GM23338 (cell line): ENCODE results near the gene EML2. TPM values are rescaled to one million over a fixed set of nuclear protein-coding genes. Genes with fewer than 3 reads are reported as not detected.

Experiments
- ATAC-seq: fragments of 200-7000 bp; cut with Tn5 transposase; 3 replicates; pipeline ENCODE4 v1.9.1; 2020
- DNase-seq: peaks from one replicate; pipeline ENCODE4 v3.0.0-alpha.2; 2015; ENCODE audit warnings: low spot score
- H2AFZ ChIP-seq: fragments of 200-600 bp; sonication (generic); 2 replicates; pipeline ENCODE4 v1.8.0; 2016; ENCODE audit warnings: antibody characterized with exemption, mild to moderate bottlenecking, moderate library complexity
- H3F3A ChIP-seq: fragments of 200-600 bp; sonication (generic); replicated peaks from 2 replicates; pipeline ENCODE4 v1.8.0; 2017; ENCODE audit warnings: antibody characterized with exemption, mixed run types, low read depth
- H3K27ac ChIP-seq: fragments of 200-600 bp; sonication (generic); 2 replicates; pipeline ENCODE4 v1.6.1; 2016; ENCODE audit warnings: low read depth
- H3K27me3 ChIP-seq: fragments of 200-600 bp; sonication (generic); 2 replicates; pipeline ENCODE4 v1.8.0; 2016; ENCODE audit warnings: mild to moderate bottlenecking, mixed run types, moderate library complexity; ENCODE audit not compliant: insufficient read depth
- H3K36me3 ChIP-seq: fragments of 200-600 bp; sonication (generic); 2 replicates; pipeline ENCODE4 v1.8.0; 2016; ENCODE audit warnings: mild to moderate bottlenecking; ENCODE audit not compliant: insufficient read depth
- H3K4me1 ChIP-seq: fragments of 200-600 bp; sonication (generic); 2 replicates; pipeline ENCODE4 v1.8.0; 2016; ENCODE audit warnings: mild to moderate bottlenecking, moderate library complexity; ENCODE audit not compliant: insufficient read depth
- H3K4me2 ChIP-seq: fragments of 200-600 bp; sonication (generic); 2 replicates; pipeline ENCODE4 v1.7.1; 2017; ENCODE audit warnings: mixed run types
- H3K4me3 ChIP-seq: fragments of 200-600 bp; sonication (generic); 2 replicates; pipeline ENCODE4 v1.6.1; 2016; ENCODE audit warnings: mixed run types
- H3K79me2 ChIP-seq: fragments of 200-600 bp; sonication (generic); replicated peaks from 2 replicates; pipeline ENCODE4 v1.8.0; 2017; ENCODE audit warnings: mild to moderate bottlenecking; ENCODE audit not compliant: insufficient read depth
- H3K9me2 ChIP-seq: fragments of 200-600 bp; sonication (generic); 2 replicates; pipeline ENCODE4 v1.8.0; 2017; ENCODE audit not compliant: insufficient read depth
- H4K20me1 ChIP-seq: fragments of 200-600 bp; sonication (generic); replicated peaks from 2 replicates; pipeline ENCODE4 v1.8.0; 2017; ENCODE audit warnings: mild to moderate bottlenecking; ENCODE audit not compliant: insufficient read depth
- H3K27ac Mint-ChIP-seq: 2 replicates; pipeline ENCODE4 v1.8.0; 2020; ENCODE audit warnings: inconsistent platforms, mild to moderate bottlenecking, moderate library complexity, mixed read lengths
- H3K27me3 Mint-ChIP-seq: 3 replicates; pipeline ENCODE4 v1.8.0; 2022; ENCODE audit warnings: low read depth, mild to moderate bottlenecking, moderate library complexity, mixed read lengths, inconsistent platforms; ENCODE audit not compliant: insufficient read depth, poor library complexity
- H3K36me3 Mint-ChIP-seq: 3 replicates; pipeline ENCODE4 v1.8.0; 2021; ENCODE audit warnings: low read depth, mild to moderate bottlenecking, inconsistent platforms, moderate library complexity, mixed read lengths
- H3K4me1 Mint-ChIP-seq: 3 replicates; pipeline ENCODE4 v1.8.0; 2020; ENCODE audit warnings: mild to moderate bottlenecking, inconsistent platforms, mixed read lengths
- H3K4me3 Mint-ChIP-seq: 3 replicates; pipeline ENCODE4 v1.8.0; 2021; ENCODE audit warnings: moderate library complexity, mild to moderate bottlenecking, inconsistent platforms, mixed read lengths
- H3K9me3 Mint-ChIP-seq: 3 replicates; pipeline ENCODE4 v1.8.0; 2020; ENCODE audit warnings: moderate library complexity, mild to moderate bottlenecking, inconsistent platforms, mixed read lengths
- CREB1 ChIP-seq: fragments of 250-450 bp; sonication (Bioruptor Pico); IDR thresholded peaks from 2 replicates; pipeline ENCODE4 v1.5.0; 2020; ENCODE audit warnings: low read depth, mild to moderate bottlenecking, moderate library complexity
- EZH2phosphoT487 ChIP-seq: fragments of 200-600 bp; sonication (generic); IDR thresholded peaks from one replicate; pipeline ENCODE4 v1.8.1; 2018; ENCODE audit warnings: antibody characterized with exemption; ENCODE audit not compliant: unreplicated experiment
- POLR2AphosphoS5 ChIP-seq: IDR thresholded peaks from 2 replicates; pipeline ENCODE4 v1.6.1; 2016; ENCODE audit warnings: antibody characterized with exemption, low read depth
- ZNF114 ChIP-seq: fragments of 250-450 bp; sonication (Bioruptor Pico); IDR thresholded peaks from 2 replicates; pipeline ENCODE4 v1.5.0; 2020; ENCODE audit warnings: mild to moderate bottlenecking, moderate library complexity
- ZNF462 ChIP-seq: fragments of 250-450 bp; sonication (Bioruptor Pico); IDR thresholded peaks from 2 replicates; pipeline ENCODE4 v1.5.0; 2020; ENCODE audit warnings: mild to moderate bottlenecking, moderate library complexity
- polyA plus RNA-seq: library from polyadenylated mRNA; unstranded; fragments of >200 nt; fragmentation: Nextera tagmentation; extraction: Ambion mirVana; gene quantifications from 2 replicates; pipeline ENCODE4 v1.2.1, GENCODE V29; 2016
- total RNA-seq: library from RNA; depleted of rRNA; stranded (reverse); fragments of >200 nt; shearing (Covaris generic); gene quantifications from 2 replicates; pipeline ENCODE4 v1.2.3, GENCODE V29; 2014

The EML2 gene
- total and polyA plus RNA-seq, 2 experiments from 2014 or later, result 7.1 to 33.9 TPM

DNA sequence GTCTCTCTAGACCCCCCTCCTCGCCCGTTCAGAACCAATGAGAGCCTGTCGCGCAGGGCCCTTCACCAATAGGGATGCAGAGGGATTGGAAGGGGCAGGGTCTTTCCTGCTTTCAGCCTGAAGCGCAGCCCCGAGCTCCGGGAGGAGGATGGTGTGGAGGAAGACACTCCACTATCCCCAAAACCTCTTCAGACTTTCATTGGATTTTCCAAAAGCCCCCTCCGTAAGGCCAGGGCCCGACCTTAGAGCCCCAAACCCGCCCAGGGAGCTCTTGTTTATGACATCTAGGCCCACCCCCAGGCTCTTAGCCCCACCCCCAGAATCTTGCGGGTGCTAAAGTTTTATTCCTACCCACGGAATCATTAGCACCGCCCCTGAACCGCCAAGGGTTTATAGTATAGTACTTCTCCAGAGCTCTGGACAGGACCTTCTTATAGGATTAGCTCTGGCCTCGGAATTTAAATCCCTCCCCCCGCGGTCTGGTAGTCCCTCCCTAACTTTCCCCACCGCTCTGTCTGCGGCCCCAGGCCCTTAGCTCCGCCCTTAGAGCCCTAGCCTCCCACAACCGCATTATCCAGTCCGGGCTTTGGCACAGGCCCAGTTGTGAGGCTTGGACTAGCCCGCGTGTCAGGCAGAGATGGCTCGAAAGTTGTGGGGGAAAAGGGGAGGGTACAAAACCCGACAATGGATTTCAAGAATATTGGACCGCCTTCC is 6.6 kb upstream of the EML2 start:
- Mint-ChIP-seq H3K4me3 (peak overlapping the region; percentile 79), H3K9me3 (peaks cover 24% of the 10 kb centered on the region; the same call in 2 of the 3 replicates), H3K27ac (no peak overlapping the region), H3K36me3 (peaks cover 3% of the 10 kb centered on the region; the same call in 1 of the 3 replicates), H3K4me1 (peaks cover 34% of the 10 kb centered on the region), H3K27me3 (peaks cover 37% of the 10 kb centered on the region)
- H3K4me1 ChIP-seq, result peaks cover 27% of the 10 kb centered on the region
- H3K9me2 ChIP-seq, result no peaks in the 10 kb centered on the region
- ATAC-seq (peak; percentile 67), DNase-seq (peak; percentile 98)
- peak overlapping the region; percentile 93 for H3K4me2 ChIP-seq
- H3K27me3 ChIP-seq, result peaks cover 18% of the 10 kb centered on the region
- H4K20me1 ChIP-seq, result no peaks in the 10 kb centered on the region
- H2AFZ ChIP-seq, result peak overlapping the region; percentile 61; the same call in 1 of the 2 replicates
- H3K4me3 ChIP-seq, result peak overlapping the region; percentile 90
- H3K27ac ChIP-seq, result no peak overlapping the region
- H3K79me2 ChIP-seq, result no peaks in the 10 kb centered on the region
- H3K36me3 ChIP-seq, result no peaks in the 10 kb centered on the region
- peaks cover 23% of the 10 kb centered on the region for H3F3A ChIP-seq
- no peak for TF ChIP-seq EZH2phosphoT487
- peak; percentile 17; the same call in 1 of the 2 replicates for TF ChIP-seq POLR2AphosphoS5
- no peak for TF ChIP-seq ZNF462 (CRISPR knock-in tag)
- peak; percentile 70 for TF ChIP-seq CREB1 (CRISPR knock-in tag)
- no peak for TF ChIP-seq ZNF114
